Stimulated activated naive CD8-positive, alpha-beta T cell treated with anti-CD3 and anti-CD28 coated beads, Interleukin-15, Interleukin-2, amounts not matched to agents 100 ng/mL and 50 ng/mL, for 24 hours (primary cell): ENCODE data around the gene SPATS2.

Experiments used
- H3K27ac Mint-ChIP-seq: one replicate; pipeline ENCODE4 v1.8.0; 2021; ENCODE audit warnings: mild to moderate bottlenecking, mixed read lengths
- H3K27me3 Mint-ChIP-seq: one replicate; pipeline ENCODE4 v1.8.0; 2021; ENCODE audit warnings: mixed read lengths
- H3K36me3 Mint-ChIP-seq: one replicate; pipeline ENCODE4 v1.8.0; 2021; ENCODE audit warnings: low read depth, mixed read lengths
- H3K4me1 Mint-ChIP-seq: one replicate; pipeline ENCODE4 v1.8.0; 2021; ENCODE audit warnings: low read depth, mixed read lengths
- H3K4me3 Mint-ChIP-seq: one replicate; pipeline ENCODE4 v1.8.0; 2021; ENCODE audit warnings: mild to moderate bottlenecking, mixed read lengths
- H3K9me3 Mint-ChIP-seq: one replicate; pipeline ENCODE4 v1.8.0; 2021; ENCODE audit warnings: mixed read lengths

Gene SPATS2

GRCh38 chr12:49543914-49544815, 176.9 kb downstream of the SPATS2 start:
- no peaks in the 10 kb centered on the region for H3K36me3 Mint-ChIP-seq
- H3K4me1 Mint-ChIP-seq = peaks cover 37% of the 10 kb centered on the region
- H3K27me3 Mint-ChIP-seq = peaks cover 25% of the 10 kb centered on the region
- H3K4me3 Mint-ChIP-seq = no peak overlapping the region
- no peaks in the 10 kb centered on the region for H3K9me3 Mint-ChIP-seq
- H3K27ac Mint-ChIP-seq = peak overlapping the region; percentile 73

GRCh38 chr12:49545815-49546214, 178.6 kb downstream of the SPATS2 start:
- Mint-ChIP-seq H3K36me3 (no peaks in the 10 kb centered on the region), H3K27ac (no peak overlapping the region), H3K4me3 (no peak overlapping the region), H3K9me3 (no peaks in the 10 kb centered on the region), H3K4me1 (peaks cover 25% of the 10 kb centered on the region), H3K27me3 (peaks cover 15% of the 10 kb centered on the region)

- no peaks in the 10 kb centered on the region for H3K36me3 Mint-ChIP-seq
- peaks cover 25% of the 10 kb centered on the region for H3K4me1 Mint-ChIP-seq
- H3K27ac Mint-ChIP-seq = no peak overlapping the region
- peaks cover 15% of the 10 kb centered on the region for H3K27me3 Mint-ChIP-seq
- H3K9me3 Mint-ChIP-seq = no peaks in the 10 kb centered on the region
- no peak overlapping the region for H3K4me3 Mint-ChIP-seq
Measured at GRCh38 chr12:49546481-49546880, 179.2 kb downstream of the SPATS2 start.

GRCh38 chr12:49547090-49547690, 179.9 kb downstream of the SPATS2 start:
- Mint-ChIP-seq H3K36me3 (no peaks in the 10 kb centered on the region), H3K4me1 (peaks cover 25% of the 10 kb centered on the region), H3K27ac (no peak overlapping the region), H3K9me3 (no peaks in the 10 kb centered on the region), H3K4me3 (no peak overlapping the region), H3K27me3 (peaks cover 15% of the 10 kb centered on the region)

GRCh38 chr12:49548481-49548821, 181.2 kb downstream of the SPATS2 start:
- Mint-ChIP-seq H3K27ac (peak overlapping the region; percentile 89), H3K27me3 (peaks cover 15% of the 10 kb centered on the region), H3K4me3 (peak overlapping the region; percentile 83), H3K4me1 (peaks cover 25% of the 10 kb centered on the region), H3K9me3 (no peaks in the 10 kb centered on the region), H3K36me3 (no peaks in the 10 kb centered on the region)

GRCh38 chr12:49548822-49549648, 181.8 kb downstream of the SPATS2 start:
- Mint-ChIP-seq H3K36me3 (no peaks in the 10 kb centered on the region), H3K27ac (peak overlapping the region; percentile 89), H3K4me3 (peak overlapping the region; percentile 83), H3K4me1 (peaks cover 25% of the 10 kb centered on the region), H3K27me3 (peaks cover 15% of the 10 kb centered on the region), H3K9me3 (no peaks in the 10 kb centered on the region)

- Mint-ChIP-seq H3K9me3 (no peaks in the 10 kb centered on the region), H3K4me1 (peaks cover 21% of the 10 kb centered on the region), H3K4me3 (peak overlapping the region; percentile 83), H3K27ac (peak overlapping the region; percentile 69), H3K36me3 (no peaks in the 10 kb centered on the region), H3K27me3 (peaks cover 15% of the 10 kb centered on the region)
Measured at GRCh38 chr12:49549735-49550692, 182.8 kb downstream of the SPATS2 start.

- Mint-ChIP-seq H3K4me1 (peaks cover 19% of the 10 kb centered on the region), H3K9me3 (no peaks in the 10 kb centered on the region), H3K27ac (peak overlapping the region; percentile 69), H3K36me3 (no peaks in the 10 kb centered on the region), H3K27me3 (peaks cover 13% of the 10 kb centered on the region), H3K4me3 (peak overlapping the region; percentile 9)
Measured at GRCh38 chr12:49550693-49551252, 183.5 kb downstream of the SPATS2 start.

- Mint-ChIP-seq H3K4me3 (no peak overlapping the region), H3K4me1 (peaks cover 18% of the 10 kb centered on the region), H3K27ac (no peak overlapping the region), H3K27me3 (peaks cover 8% of the 10 kb centered on the region), H3K36me3 (no peaks in the 10 kb centered on the region), H3K9me3 (no peaks in the 10 kb centered on the region)
Measured at GRCh38 chr12:49552014-49552413, 184.8 kb downstream of the SPATS2 start.

GRCh38 chr12:49552425-49552824, 185.2 kb downstream of the SPATS2 start:
- Mint-ChIP-seq H3K9me3 (no peaks in the 10 kb centered on the region), H3K27me3 (peaks cover 5% of the 10 kb centered on the region), H3K36me3 (no peaks in the 10 kb centered on the region), H3K27ac (no peak overlapping the region), H3K4me3 (no peak overlapping the region), H3K4me1 (peaks cover 14% of the 10 kb centered on the region)

- no peak overlapping the region for H3K27ac Mint-ChIP-seq
Measured at GRCh38 chr12:49552899-49553298, 185.6 kb downstream of the SPATS2 start.

GRCh38 chr12:49553512-49554088, 186.3 kb downstream of the SPATS2 start:
- Mint-ChIP-seq H3K27ac (no peak overlapping the region), H3K4me3 (no peak overlapping the region), H3K36me3 (peaks cover 3% of the 10 kb centered on the region), H3K27me3 (no peaks in the 10 kb centered on the region), H3K9me3 (no peaks in the 10 kb centered on the region), H3K4me1 (peaks cover 5% of the 10 kb centered on the region)

More at GRCh38 chr12:49552899-49553298, 185.6 kb downstream of the SPATS2 start:
- Mint-ChIP-seq H3K36me3 (no peaks in the 10 kb centered on the region), H3K4me1 (peaks cover 12% of the 10 kb centered on the region), H3K9me3 (no peaks in the 10 kb centered on the region), H3K4me3 (no peak overlapping the region), H3K27me3 (peaks cover 4% of the 10 kb centered on the region)

GRCh38 chr12:49554266-49554665, 187.0 kb downstream of the SPATS2 start:
- no peaks in the 10 kb centered on the region for H3K9me3 Mint-ChIP-seq
- no peak overlapping the region for H3K27ac Mint-ChIP-seq
- H3K4me1 Mint-ChIP-seq = no peaks in the 10 kb centered on the region
- no peak overlapping the region for H3K4me3 Mint-ChIP-seq
- no peaks in the 10 kb centered on the region for H3K27me3 Mint-ChIP-seq
- H3K36me3 Mint-ChIP-seq = peaks cover 10% of the 10 kb centered on the region
